GM21737 (cell line): ENCODE measurements around the gene SHF.

Source experiments
- ATAC-seq: cut with Tn5 transposase; IDR thresholded peaks from one replicate; pipeline ENCODE4 v1.9.1; 2021; ENCODE audit warnings: mild to moderate bottlenecking, moderate library complexity; ENCODE audit not compliant: unreplicated experiment

Gene SHF

DNA sequence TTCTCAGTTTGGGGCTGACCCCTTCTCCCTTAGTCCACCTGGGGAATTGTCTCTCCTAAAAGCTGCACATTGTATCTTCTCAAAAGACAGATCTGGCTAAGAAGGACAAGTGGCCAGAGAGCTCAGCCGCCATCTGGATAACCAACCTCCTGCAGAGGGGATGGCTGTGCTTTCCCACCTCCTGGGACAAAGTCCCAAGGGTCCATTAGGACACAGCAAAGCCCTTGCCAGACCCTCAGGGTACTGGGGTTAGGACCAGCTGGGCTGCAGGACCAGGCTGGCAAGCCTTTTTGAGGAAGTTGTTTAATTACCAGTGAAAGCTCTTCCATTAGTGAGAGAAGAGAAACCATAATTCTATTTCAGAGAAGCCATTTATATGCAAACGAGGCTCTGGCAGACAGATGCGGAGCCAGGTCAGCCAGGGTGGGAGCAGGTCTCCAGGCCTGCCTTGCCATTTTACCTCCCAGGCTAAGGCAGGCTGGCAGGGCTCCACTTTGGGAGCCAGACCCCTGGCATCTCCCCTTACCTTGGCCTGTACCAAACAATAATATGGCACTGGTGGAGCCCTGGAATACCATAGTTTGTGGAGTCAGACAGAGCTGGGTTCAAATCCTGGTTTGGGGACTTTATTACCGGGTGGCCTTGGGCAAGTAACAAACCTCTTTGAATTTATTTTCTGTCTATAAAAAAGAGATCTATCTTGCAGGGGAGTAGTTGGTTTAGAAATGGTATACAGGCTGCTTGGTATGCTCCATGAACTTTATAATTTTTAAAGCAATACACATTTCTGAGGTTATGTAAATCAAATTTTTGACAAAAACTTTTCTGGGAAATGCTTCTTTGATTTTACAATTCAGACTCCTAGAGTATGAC lies 17.9 kb downstream of the SHF start:
- no peak for ATAC-seq

GRCh38 chr15:45168751-45169551 lies 18.8 kb downstream of the SHF start:
- no peak for ATAC-seq

DNA sequence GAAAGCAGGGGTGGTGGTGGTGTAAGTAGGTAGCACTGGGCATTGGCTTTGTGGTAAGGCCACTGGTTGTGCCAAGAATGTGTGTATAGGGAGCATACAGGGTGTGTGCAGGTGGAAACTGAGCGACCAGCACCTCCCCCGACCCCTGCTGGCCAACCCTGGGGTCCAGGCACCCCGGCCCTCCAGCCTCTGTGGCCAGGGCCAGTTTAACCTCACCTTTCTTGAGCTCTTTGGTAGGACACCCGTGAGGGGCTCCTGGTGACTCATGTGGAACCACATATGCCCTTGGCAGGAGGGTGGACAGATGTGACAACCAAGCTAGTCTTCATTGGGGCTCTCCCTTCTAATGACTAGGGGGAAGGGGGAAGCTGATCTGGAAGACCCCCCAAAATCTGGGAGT lies 19.5 kb downstream of the SHF start:
- ATAC-seq = no peak

- no peak for ATAC-seq
Measured at GRCh38 chr15:45167631-45168205, 20.0 kb downstream of the SHF start.

GRCh38 chr15:45166834-45167630 lies 20.7 kb downstream of the SHF start:
- ATAC-seq = peak; percentile 92

GRCh38 chr15:45165536-45165935 lies 22.2 kb downstream of the SHF start:
- no peak for ATAC-seq

GRCh38 chr15:45164914-45165313 lies 22.9 kb downstream of the SHF start:
- no peak for ATAC-seq

DNA sequence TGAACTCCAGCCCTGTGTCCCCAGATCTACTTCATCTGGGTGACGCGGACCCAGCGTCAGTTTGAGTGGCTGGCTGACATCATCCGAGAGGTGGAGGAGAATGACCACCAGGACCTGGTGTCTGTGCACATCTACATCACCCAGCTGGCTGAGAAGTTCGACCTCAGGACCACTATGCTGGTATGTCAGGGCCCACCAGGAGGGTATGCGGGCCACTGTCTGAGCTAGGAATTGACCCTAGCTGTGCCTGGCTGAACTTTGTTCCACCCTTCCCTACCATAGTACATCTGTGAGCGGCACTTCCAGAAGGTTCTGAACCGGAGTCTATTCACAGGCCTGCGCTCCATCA lies 24.3 kb downstream of the SHF start:
- ATAC-seq = no peak

DNA sequence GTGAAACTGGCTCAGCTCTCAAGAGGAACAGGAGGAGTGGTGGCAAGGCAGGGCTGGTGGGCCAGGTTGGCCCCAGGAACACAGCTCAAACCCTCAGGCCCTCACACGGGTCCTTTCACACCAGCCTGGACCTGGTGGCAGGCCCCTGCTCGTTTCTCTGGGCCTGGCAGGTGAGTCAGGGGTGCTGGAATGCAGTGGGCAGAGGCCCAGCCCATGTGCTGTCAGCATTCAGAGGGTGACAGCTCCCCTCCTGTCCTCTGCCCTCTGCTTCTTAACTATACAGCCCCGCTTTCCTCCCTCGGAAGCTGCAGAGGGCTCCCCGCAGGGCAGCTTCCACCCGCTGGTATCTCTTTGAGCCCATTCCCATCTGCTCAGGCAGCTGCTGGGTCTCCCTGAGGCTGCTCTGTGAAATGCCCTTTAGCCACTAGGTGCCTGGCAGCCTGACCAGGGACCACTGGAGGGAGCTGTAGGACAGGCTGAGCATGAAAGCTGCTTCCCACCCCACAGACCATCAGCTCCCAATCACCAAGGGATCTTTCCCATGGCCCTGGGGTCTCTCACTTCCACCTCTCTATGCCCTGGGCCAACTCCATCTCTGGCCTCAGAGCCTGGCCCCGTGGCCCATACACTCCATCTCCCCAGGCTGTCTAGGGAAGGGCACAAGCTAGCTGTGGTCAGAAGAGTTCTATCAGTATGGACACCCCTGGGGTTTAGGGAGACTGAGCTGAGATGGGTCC lies 24.8 kb downstream of the SHF start:
- ATAC-seq = no peak

DNA sequence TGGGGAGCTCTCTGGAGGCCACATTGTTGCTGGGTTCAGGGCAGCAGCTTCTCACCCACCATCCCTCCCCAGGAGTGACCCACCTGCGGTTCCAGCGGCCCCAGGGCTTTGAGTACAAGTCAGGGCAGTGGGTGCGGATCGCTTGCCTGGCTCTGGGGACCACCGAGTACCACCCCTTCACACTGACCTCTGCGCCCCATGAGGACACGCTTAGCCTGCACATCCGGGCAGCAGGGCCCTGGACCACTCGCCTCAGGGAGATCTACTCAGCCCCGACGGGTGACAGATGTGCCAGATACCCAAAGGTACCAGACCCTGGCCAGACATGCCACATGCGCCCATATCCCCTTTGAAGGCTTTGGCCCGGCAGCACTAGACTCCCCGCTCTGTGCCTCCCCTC lies 26.1 kb downstream of the SHF start:
- no peak for ATAC-seq

GRCh38 chr15:45157974-45158373 lies 29.8 kb downstream of the SHF start:
- ATAC-seq = no peak

GRCh38 chr15:45156744-45157455 lies 30.9 kb downstream of the SHF start:
- no peak for ATAC-seq

DNA sequence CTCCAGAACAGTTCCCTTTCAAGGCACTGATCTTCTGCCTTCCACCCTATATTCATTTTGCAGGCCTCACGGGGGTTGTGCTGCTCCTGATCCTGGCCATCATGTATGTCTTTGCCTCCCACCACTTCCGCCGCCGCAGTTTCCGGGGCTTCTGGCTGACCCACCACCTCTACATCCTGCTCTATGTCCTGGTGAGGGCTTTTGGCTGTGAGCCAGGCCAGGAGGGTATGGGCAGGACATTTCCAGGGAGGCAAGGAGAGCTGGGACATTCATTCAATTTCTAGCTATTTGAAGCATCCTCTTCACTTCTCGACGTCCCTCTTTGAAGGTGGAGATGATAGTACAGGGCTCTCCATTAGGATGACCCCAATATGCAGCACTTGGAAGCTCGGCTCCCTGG lies 32.0 kb downstream of the SHF start:
- ATAC-seq = no peak

- ATAC-seq = no peak
Measured at GRCh38 chr15:45151998-45152828, 35.6 kb downstream of the SHF start.

DNA sequence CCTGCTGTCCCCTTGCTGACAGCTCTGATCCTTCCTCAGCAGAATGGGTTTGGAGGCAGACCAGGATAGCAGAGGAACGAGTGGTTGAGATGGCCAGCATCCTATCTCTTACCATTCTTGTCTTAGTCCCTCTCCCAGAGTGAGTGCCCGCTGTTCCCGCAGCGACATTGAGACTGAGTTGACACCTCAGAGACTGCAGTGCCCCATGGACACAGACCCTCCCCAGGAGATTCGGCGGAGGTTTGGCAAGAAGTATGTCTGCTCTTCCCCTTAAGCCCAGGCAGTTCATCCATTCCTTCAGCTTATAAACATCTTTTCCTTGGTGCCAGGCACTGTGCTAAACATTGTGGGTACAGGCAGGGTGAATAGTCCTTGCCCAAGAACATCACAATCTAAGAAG lies 36.8 kb downstream of the SHF start:
- ATAC-seq = no peak

DNA sequence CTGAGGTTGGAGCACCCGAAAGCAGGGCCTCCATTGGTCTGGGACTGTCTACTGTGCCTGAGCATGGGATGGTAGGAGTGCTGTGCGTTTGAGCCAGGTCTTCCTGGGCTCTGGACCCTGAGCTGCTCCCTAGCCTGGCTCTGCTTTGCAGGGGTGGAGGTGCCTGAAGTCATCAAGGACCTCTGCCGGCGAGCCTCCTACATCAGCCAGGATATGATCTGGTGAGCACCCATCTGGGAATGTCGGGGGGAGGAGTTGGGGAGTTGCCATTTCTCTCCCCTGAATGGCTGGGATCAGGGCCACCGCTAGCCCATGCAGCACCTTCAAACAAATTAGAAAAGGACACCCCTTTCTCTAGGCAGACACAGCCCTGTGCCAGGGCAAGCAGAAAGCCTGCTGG lies 37.3 kb downstream of the SHF start:
- no peak for ATAC-seq

- no peak for ATAC-seq
Measured at GRCh38 chr15:45149060-45149459, 38.7 kb downstream of the SHF start.

GRCh38 chr15:45148076-45149059 lies 39.4 kb downstream of the SHF start:
- ATAC-seq = no peak
